PC-3 (cell line): ENCODE data around the gene TSNAX.

Experiments
- CTCF ChIP-seq: fragments of 300-600 bp; sonication (generic); conservative IDR thresholded peaks from 2 replicates; pipeline ENCODE4 v1.5.1; 2017; ENCODE audit warnings: antibody characterized with exemption, low read depth, mild to moderate bottlenecking, low read length
- EZH2 ChIP-seq: fragments of 300-600 bp; sonication (generic); IDR thresholded peaks from one replicate; pipeline ENCODE4 v1.6.1; 2017; ENCODE audit warnings: antibody characterized with exemption, mild to moderate bottlenecking, low read length; ENCODE audit not compliant: unreplicated experiment

GRCh38 chr1:231561647-231562383, 33.3 kb downstream of the TSNAX start:
- TF ChIP-seq CTCF, result no peak
- no peak for TF ChIP-seq EZH2
